Spleen (tissue), 7 donors: Measurements from ENCODE around the gene RND3.

Experiments used
- CTCF ChIP-seq, 11 experiments: fragments of 200-600 bp in 7 of 11; fragments of 450-650 bp in 4 of 11; sonication (generic) in 4 of 11; IDR thresholded peaks in 8 of 11; conservative IDR thresholded peaks in 3 of 11; 1 replicate in 7 of 11; 2 replicates in 4 of 11; pipeline versions ENCODE4 v1.4.0 to v1.8.0; 2016 to 2021; ENCODE audit warnings: antibody characterized with exemption in 11 of 11, inconsistent platforms in 4 of 11, mild to moderate bottlenecking in 1 of 11
- POLR2A ChIP-seq, 3 donors: fragments of 450-650 bp; IDR thresholded peaks; one replicate each; pipeline ENCODE4 v1.5.1; 2017; ENCODE audit warnings: antibody characterized with exemption in 3 of 3, mild to moderate bottlenecking in 1 of 3
- POLR2AphosphoS5 ChIP-seq, 3 donors: sonication (generic); formaldehyde crosslinking; IDR thresholded peaks; one replicate each; pipeline ENCODE4 v1.5.1; 2017; ENCODE audit warnings: antibody characterized with exemption in 3 of 3
- donor health status: DM: no; HTN: no; CAD: no; lungs with moderate emphysema.
- donor health status: DM: no; HTN: no; CAD: no.
- donor health status: DM: no; HTN: no; CAD: no.

- TF ChIP-seq POLR2AphosphoS5 (IDR thresholded peaks at IDR 0.05) (no peak), CTCF (IDR thresholded peaks at IDR 0.05 in 8 of 11, conservative IDR thresholded peaks at IDR 0.05 in 3 of 11) (no peak), POLR2A (IDR thresholded peaks at IDR 0.05) (no peak)
These were observed 8.6 kb upstream of the RND3 start for GRCh38 chr2:150495993-150496627.
